WTC11 (cell line): Measurements from ENCODE around the gene GPR12. TPM values are rescaled to one million over a fixed set of nuclear protein-coding genes. Genes with fewer than 3 reads are reported as not detected.

ENCODE experiments used
- ATAC-seq: fragments of 200-7000 bp; cut with Tn5 transposase; 2 replicates; pipeline ENCODE4 v1.10.0; 2021; ENCODE audit warnings: mild to moderate bottlenecking, moderate library complexity
- CTCF ChIA-PET: fragments of 300-600 bp; sonication (Branson Sonifier 250); formaldehyde crosslinking; loops from one replicate; lab custom pipeline; 2021; ENCODE audit warnings: antibody characterized with exemption; lab: Charles Lee
- POLR2A ChIA-PET: fragments of 350-600 bp; sonication (Branson Sonifier 250); formaldehyde crosslinking; loops from one replicate; lab custom pipeline; 2021; ENCODE audit warnings: antibody characterized with exemption; lab: Charles Lee
- DNase-seq: peaks from one replicate; pipeline ENCODE4 v3.0.0; 2021; ENCODE audit warnings: low spot score
- H3K27ac Mint-ChIP-seq: 2 replicates; pipeline ENCODE4 v1.8.0; 2021; ENCODE audit warnings: mixed read lengths
- H3K27me3 Mint-ChIP-seq: 2 replicates; pipeline ENCODE4 v1.8.0; 2021; ENCODE audit warnings: low read depth, mild to moderate bottlenecking, moderate library complexity, mixed read lengths
- H3K36me3 Mint-ChIP-seq: 2 replicates; pipeline ENCODE4 v1.8.0; 2021; ENCODE audit warnings: mixed read lengths
- H3K4me1 Mint-ChIP-seq: 2 replicates; pipeline ENCODE4 v1.8.0; 2022; ENCODE audit warnings: mixed read lengths
- H3K4me3 Mint-ChIP-seq: 2 replicates; pipeline ENCODE4 v1.8.0; 2021; ENCODE audit warnings: mild to moderate bottlenecking, moderate library complexity, mixed read lengths
- H3K9me3 Mint-ChIP-seq: 2 replicates; pipeline ENCODE4 v1.8.0; 2021; ENCODE audit warnings: mixed read lengths
- CREM ChIP-seq: sonication (generic); formaldehyde crosslinking; IDR thresholded peaks from 2 replicates; pipeline ENCODE4 v1.8.1; 2022; ENCODE audit warnings: mild to moderate bottlenecking, missing genetic modification reagents, moderate library complexity
- ELF4 ChIP-seq: sonication (generic); formaldehyde crosslinking; IDR thresholded peaks from 2 replicates; pipeline ENCODE4 v1.8.1; 2022; ENCODE audit warnings: low read depth, mild to moderate bottlenecking, moderate library complexity, missing genetic modification reagents
- FOXJ3 ChIP-seq: sonication (generic); formaldehyde crosslinking; IDR thresholded peaks from 2 replicates; pipeline ENCODE4 v1.9.0; 2021; ENCODE audit warnings: missing genetic modification reagents, mild to moderate bottlenecking, borderline replicate concordance
- TP53 ChIP-seq: sonication (generic); formaldehyde crosslinking; IDR thresholded peaks from 2 replicates; pipeline ENCODE4 v1.8.1; 2023; ENCODE audit warnings: mild to moderate bottlenecking, missing genetic modification reagents
- total RNA-seq: library from RNA; stranded (reverse); gene quantifications from 3 replicates; pipeline ENCODE4 v1.2.3, GENCODE V29; 2021
- TF ChIP-seq, protein P1 (sequence below): fragments of 250-450 bp; sonication (Bioruptor Pico); conservative IDR thresholded peaks from 2 replicates; pipeline ENCODE4 v1.9.0; 2021; ENCODE audit warnings: mild to moderate bottlenecking
- TF ChIP-seq, protein P2 (sequence below): fragments of 250-450 bp; sonication (Bioruptor Pico); IDR thresholded peaks from 2 replicates; pipeline ENCODE4 v1.8.0; 2021; ENCODE audit warnings: mild to moderate bottlenecking
- TF ChIP-seq, protein P3 (sequence below): fragments of 250-450 bp; sonication (Bioruptor Pico); IDR thresholded peaks from 2 replicates; pipeline ENCODE4 v1.9.0; 2021; ENCODE audit warnings: moderate library complexity, mild to moderate bottlenecking, inconsistent platforms, borderline replicate concordance
- TF ChIP-seq, protein P4 (sequence below): fragments of 250-450 bp; sonication (Bioruptor Pico); IDR thresholded peaks from 2 replicates; pipeline ENCODE4 v1.9.0; 2021; ENCODE audit warnings: mild to moderate bottlenecking, borderline replicate concordance
- TF ChIP-seq, protein P5 (sequence below): sonication (generic); formaldehyde crosslinking; IDR thresholded peaks from 2 replicates; pipeline ENCODE4 v1.8.0; 2022; ENCODE audit warnings: mild to moderate bottlenecking, missing genetic modification reagents
- TF ChIP-seq, protein P6 (sequence below): sonication (generic); formaldehyde crosslinking; IDR thresholded peaks from 2 replicates; pipeline ENCODE4 v1.8.0; 2022; ENCODE audit warnings: missing genetic modification reagents
- TF ChIP-seq, protein P7 (sequence below): sonication (generic); formaldehyde crosslinking; IDR thresholded peaks from 2 replicates; pipeline ENCODE4 v1.8.0; 2022; ENCODE audit warnings: mild to moderate bottlenecking, missing genetic modification reagents
- TF ChIP-seq, protein P8 (sequence below): fragments of 200-600 bp; IDR thresholded peaks from 2 replicates; pipeline ENCODE4 v1.8.0; 2022; ENCODE audit warnings: antibody characterized with exemption

GPR12 gene
- total RNA-seq, 1 experiment from 2014 or later = 0.07 TPM

DNA sequence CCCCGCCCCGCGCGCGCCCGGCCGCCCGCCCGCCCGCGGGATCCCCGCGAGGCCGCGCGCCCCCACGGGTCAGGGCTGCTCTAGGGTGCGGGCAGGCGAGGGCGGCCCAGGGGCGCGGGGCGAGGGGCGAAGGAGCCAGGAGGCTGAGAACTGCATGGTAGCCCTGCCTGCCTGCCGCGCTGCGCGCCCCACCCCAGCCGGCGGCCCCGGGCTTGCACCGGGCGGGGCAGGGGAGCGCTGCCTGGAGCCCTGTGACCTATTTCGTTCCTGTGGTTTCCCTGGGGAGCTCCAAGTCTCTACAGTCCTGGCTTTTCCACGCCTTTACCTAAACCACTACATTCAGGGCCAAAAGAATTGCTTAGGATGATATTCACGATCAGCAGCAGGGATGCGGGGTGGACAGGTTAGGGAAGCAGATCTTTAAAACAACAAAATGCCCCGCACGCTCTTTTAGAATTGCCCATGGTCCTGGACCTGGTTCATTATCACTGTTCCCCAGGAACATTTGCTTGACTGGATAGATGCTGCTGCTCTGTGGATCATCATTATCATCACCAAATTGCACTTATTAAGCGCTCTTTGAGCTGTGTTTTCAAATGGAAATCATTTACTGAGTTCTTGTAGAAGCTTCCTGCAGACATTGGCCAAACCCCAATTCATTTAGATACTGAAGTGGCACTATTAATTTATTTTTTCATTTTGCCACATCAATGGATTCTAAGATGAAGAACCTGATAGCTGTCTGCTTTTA is 421 bp upstream of the GPR12 start:
- Mint-ChIP-seq H3K4me1 (peaks cover 9% of the 10 kb centered on the region; the same call in 1 of the 2 replicates), H3K27ac (no peak overlapping the region), H3K9me3 (no peaks in the 10 kb centered on the region), H3K27me3 (peaks cover 61% of the 10 kb centered on the region), H3K36me3 (no peaks in the 10 kb centered on the region), H3K4me3 (peak overlapping the region; percentile 63)
- ChIA-PET CTCF (interaction anchor here (0.9 kb wide), 1 partner anchor 112 kb away, joined by 5 read pairs; no protein-coding TSS in a partner anchor), POLR2A (no interaction called here)
- ATAC-seq (peak; percentile 78), DNase-seq (peak; percentile 23)
- TF ChIP-seq, protein P1, sequence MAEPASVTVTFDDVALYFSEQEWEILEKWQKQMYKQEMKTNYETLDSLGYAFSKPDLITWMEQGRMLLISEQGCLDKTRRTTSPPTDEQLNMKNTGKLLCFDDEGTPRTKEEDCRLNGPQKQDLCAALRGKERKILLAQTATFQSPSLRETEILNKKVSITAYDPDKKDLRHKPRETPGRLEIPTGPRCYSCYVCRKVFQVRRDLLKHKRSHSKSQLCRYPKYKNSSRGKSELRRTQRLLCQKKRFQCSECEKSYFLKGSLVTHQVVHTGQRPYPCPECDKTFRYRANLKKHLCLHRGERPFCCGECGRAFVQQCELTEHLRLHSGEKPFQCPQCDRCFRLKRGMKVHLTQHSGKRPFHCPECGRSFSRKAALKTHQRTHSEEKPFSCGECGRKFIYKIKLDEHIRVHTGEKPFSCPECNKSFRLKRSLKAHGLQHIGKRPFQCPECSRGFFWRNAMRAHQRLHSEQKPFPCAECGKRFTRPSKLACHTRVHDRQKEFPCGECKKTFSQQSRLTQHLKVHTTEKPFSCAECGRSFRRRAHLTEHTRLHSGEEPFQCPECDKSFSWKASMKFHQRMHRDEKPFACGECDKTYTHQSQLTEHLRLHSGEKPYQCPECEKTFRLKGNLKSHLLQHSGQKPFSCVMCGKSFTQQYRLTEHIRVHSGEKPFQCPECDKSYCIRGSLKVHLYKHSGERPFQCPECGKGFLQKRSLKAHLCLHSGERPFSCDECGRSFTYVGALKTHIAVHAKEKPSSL (CRISPR knock-in tag) = no peak

DNA sequence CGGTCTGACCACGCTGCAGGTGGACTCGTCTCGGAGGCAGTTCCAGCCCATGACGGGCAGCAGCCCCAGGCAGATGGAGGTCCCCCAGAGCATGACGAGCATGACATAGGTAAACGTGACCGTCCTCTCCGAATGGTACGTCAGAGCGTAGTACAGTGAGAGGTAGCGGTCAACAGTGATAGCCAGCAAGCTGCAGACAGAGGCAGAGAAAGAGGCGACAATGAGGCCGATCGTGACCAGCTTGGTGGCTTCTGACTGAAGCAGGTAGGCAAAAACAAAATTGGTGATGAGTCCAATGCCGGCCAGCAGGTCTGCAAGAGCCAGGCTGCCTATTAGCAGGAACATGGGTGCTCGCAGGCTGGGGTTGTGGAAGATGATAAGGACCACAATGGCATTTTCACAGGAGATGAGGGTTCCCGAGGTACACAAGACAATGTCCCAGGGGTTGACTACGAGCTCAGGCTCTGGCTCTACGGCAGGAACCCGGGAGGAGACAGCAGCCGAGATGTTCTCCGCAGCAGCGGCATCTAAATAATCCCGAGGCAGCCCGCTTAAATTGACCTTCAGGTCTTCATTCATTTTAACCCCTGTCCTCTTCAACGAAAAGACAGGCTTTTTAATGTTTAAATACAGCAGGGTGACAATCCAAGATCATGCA is 1.2 kb downstream of the GPR12 start:
- no peaks in the 10 kb centered on the region for H3K36me3 Mint-ChIP-seq
- POLR2A ChIA-PET = no interaction called here
- CTCF ChIA-PET = interaction anchor here (0.7 to 1.5 kb wide), 3 partner anchors 61 to 171 kb away, joined by 3 to 10 read pairs (median 4); no protein-coding TSS in a partner anchor
- no peaks in the 10 kb centered on the region for H3K9me3 Mint-ChIP-seq
- peaks cover 9% of the 10 kb centered on the region; the same call in 1 of the 2 replicates for H3K4me1 Mint-ChIP-seq
- DNase-seq = no peak
- H3K27ac Mint-ChIP-seq = no peak overlapping the region
- H3K27me3 Mint-ChIP-seq = peaks cover 59% of the 10 kb centered on the region
- no peak for ATAC-seq
- H3K4me3 Mint-ChIP-seq = peak overlapping the region; percentile 81
- no peak for TF ChIP-seq ELF4 (CRISPR knock-in tag)
- TF ChIP-seq, protein P2, sequence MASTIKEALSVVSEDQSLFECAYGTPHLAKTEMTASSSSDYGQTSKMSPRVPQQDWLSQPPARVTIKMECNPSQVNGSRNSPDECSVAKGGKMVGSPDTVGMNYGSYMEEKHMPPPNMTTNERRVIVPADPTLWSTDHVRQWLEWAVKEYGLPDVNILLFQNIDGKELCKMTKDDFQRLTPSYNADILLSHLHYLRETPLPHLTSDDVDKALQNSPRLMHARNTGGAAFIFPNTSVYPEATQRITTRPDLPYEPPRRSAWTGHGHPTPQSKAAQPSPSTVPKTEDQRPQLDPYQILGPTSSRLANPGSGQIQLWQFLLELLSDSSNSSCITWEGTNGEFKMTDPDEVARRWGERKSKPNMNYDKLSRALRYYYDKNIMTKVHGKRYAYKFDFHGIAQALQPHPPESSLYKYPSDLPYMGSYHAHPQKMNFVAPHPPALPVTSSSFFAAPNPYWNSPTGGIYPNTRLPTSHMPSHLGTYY (CRISPR knock-in tag) = no peak
- no peak for TF ChIP-seq TP53
- TF ChIP-seq, protein P3, sequence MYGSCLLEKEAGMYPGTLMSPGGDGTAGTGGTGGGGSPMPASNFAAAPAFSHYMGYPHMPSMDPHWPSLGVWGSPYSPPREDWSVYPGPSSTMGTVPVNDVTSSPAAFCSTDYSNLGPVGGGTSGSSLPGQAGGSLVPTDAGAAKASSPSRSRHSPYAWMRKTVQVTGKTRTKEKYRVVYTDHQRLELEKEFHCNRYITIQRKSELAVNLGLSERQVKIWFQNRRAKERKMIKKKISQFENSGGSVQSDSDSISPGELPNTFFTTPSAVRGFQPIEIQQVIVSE (CRISPR knock-in tag) = no peak
- TF ChIP-seq FOXJ3 (CRISPR knock-in tag) = no peak
- TF ChIP-seq, protein P4, sequence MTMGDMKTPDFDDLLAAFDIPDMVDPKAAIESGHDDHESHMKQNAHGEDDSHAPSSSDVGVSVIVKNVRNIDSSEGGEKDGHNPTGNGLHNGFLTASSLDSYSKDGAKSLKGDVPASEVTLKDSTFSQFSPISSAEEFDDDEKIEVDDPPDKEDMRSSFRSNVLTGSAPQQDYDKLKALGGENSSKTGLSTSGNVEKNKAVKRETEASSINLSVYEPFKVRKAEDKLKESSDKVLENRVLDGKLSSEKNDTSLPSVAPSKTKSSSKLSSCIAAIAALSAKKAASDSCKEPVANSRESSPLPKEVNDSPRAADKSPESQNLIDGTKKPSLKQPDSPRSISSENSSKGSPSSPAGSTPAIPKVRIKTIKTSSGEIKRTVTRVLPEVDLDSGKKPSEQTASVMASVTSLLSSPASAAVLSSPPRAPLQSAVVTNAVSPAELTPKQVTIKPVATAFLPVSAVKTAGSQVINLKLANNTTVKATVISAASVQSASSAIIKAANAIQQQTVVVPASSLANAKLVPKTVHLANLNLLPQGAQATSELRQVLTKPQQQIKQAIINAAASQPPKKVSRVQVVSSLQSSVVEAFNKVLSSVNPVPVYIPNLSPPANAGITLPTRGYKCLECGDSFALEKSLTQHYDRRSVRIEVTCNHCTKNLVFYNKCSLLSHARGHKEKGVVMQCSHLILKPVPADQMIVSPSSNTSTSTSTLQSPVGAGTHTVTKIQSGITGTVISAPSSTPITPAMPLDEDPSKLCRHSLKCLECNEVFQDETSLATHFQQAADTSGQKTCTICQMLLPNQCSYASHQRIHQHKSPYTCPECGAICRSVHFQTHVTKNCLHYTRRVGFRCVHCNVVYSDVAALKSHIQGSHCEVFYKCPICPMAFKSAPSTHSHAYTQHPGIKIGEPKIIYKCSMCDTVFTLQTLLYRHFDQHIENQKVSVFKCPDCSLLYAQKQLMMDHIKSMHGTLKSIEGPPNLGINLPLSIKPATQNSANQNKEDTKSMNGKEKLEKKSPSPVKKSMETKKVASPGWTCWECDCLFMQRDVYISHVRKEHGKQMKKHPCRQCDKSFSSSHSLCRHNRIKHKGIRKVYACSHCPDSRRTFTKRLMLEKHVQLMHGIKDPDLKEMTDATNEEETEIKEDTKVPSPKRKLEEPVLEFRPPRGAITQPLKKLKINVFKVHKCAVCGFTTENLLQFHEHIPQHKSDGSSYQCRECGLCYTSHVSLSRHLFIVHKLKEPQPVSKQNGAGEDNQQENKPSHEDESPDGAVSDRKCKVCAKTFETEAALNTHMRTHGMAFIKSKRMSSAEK (CRISPR knock-in tag) = no peak
- no peak for TF ChIP-seq CREM
- TF ChIP-seq, protein P5, sequence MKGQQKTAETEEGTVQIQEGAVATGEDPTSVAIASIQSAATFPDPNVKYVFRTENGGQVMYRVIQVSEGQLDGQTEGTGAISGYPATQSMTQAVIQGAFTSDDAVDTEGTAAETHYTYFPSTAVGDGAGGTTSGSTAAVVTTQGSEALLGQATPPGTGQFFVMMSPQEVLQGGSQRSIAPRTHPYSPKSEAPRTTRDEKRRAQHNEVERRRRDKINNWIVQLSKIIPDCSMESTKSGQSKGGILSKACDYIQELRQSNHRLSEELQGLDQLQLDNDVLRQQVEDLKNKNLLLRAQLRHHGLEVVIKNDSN (CRISPR knock-in tag) = no peak
- TF ChIP-seq, protein P6, sequence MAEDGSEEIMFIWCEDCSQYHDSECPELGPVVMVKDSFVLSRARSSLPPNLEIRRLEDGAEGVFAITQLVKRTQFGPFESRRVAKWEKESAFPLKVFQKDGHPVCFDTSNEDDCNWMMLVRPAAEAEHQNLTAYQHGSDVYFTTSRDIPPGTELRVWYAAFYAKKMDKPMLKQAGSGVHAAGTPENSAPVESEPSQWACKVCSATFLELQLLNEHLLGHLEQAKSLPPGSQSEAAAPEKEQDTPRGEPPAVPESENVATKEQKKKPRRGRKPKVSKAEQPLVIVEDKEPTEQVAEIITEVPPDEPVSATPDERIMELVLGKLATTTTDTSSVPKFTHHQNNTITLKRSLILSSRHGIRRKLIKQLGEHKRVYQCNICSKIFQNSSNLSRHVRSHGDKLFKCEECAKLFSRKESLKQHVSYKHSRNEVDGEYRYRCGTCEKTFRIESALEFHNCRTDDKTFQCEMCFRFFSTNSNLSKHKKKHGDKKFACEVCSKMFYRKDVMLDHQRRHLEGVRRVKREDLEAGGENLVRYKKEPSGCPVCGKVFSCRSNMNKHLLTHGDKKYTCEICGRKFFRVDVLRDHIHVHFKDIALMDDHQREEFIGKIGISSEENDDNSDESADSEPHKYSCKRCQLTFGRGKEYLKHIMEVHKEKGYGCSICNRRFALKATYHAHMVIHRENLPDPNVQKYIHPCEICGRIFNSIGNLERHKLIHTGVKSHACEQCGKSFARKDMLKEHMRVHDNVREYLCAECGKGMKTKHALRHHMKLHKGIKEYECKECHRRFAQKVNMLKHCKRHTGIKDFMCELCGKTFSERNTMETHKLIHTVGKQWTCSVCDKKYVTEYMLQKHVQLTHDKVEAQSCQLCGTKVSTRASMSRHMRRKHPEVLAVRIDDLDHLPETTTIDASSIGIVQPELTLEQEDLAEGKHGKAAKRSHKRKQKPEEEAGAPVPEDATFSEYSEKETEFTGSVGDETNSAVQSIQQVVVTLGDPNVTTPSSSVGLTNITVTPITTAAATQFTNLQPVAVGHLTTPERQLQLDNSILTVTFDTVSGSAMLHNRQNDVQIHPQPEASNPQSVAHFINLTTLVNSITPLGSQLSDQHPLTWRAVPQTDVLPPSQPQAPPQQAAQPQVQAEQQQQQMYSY (CRISPR knock-in tag) = no peak
- TF ChIP-seq, protein P7, sequence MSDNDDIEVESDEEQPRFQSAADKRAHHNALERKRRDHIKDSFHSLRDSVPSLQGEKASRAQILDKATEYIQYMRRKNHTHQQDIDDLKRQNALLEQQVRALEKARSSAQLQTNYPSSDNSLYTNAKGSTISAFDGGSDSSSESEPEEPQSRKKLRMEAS (CRISPR knock-in tag) = no peak
- TF ChIP-seq, protein P8, sequence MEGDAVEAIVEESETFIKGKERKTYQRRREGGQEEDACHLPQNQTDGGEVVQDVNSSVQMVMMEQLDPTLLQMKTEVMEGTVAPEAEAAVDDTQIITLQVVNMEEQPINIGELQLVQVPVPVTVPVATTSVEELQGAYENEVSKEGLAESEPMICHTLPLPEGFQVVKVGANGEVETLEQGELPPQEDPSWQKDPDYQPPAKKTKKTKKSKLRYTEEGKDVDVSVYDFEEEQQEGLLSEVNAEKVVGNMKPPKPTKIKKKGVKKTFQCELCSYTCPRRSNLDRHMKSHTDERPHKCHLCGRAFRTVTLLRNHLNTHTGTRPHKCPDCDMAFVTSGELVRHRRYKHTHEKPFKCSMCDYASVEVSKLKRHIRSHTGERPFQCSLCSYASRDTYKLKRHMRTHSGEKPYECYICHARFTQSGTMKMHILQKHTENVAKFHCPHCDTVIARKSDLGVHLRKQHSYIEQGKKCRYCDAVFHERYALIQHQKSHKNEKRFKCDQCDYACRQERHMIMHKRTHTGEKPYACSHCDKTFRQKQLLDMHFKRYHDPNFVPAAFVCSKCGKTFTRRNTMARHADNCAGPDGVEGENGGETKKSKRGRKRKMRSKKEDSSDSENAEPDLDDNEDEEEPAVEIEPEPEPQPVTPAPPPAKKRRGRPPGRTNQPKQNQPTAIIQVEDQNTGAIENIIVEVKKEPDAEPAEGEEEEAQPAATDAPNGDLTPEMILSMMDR = no peak
